Heart left ventricle (tissue), 16 donors: ENCODE data around the gene ABHD17C. TPM values are rescaled to one million over a fixed set of nuclear protein-coding genes. Genes with fewer than 3 reads are reported as not detected.
A peak's percentile ranks its signal among the peaks of the same experiment; 100 is the strongest.

ENCODE experiments used
- ATAC-seq, 4 donors: fragments of 200-7000 bp; cut with Tn5 transposase; one replicate each; pipeline ENCODE4 v1.9.1; 2020 to 2022; ENCODE audit warnings: moderate library complexity in 4 of 4, mild to moderate bottlenecking in 3 of 4, moderate number of reproducible peaks in 1 of 4
- DNase-seq, 5 donors: peaks; one replicate each; pipeline ENCODE4 v3.0.0-alpha.2; 2020
- H3K27ac ChIP-seq, 12 donors: fragments of 200-600 bp; sonication (generic) in 4 of 12; one replicate each; pipeline versions ENCODE4 v1.5.0 to v1.8.0; 2016 to 2022; ENCODE audit warnings: mild to moderate bottlenecking in 2 of 12
- H3K27me3 ChIP-seq, 9 donors: fragments of 200-600 bp; sonication (generic) in 2 of 9; one replicate each; pipeline versions ENCODE4 v1.5.1 to v1.8.0; 2016 to 2022; ENCODE audit warnings: mild to moderate bottlenecking in 3 of 9
- H3K36me3 ChIP-seq, 9 donors: fragments of 200-600 bp; sonication (generic) in 2 of 9; one replicate each; pipeline versions ENCODE4 v1.5.0 to v1.8.0; 2018 to 2022; ENCODE audit warnings: mild to moderate bottlenecking in 2 of 9
- H3K4me1 ChIP-seq, 12 donors: fragments of 200-600 bp; sonication (generic) in 4 of 12; one replicate each; pipeline versions ENCODE4 v1.5.0 to v1.8.0; 2016 to 2022; ENCODE audit warnings: mild to moderate bottlenecking in 3 of 12
- H3K4me3 ChIP-seq, 12 donors: fragments of 200-600 bp; sonication (generic) in 4 of 12; one replicate each; pipeline versions ENCODE4 v1.5.0 to v1.8.0; 2017 to 2022; ENCODE audit warnings: mild to moderate bottlenecking in 9 of 12, moderate library complexity in 4 of 12
- H3K9me3 ChIP-seq, 12 donors: fragments of 200-600 bp; sonication (generic) in 4 of 12; one replicate each; pipeline versions ENCODE4 v1.5.0 to v1.8.0; 2016 to 2022; ENCODE audit warnings: mild to moderate bottlenecking in 1 of 12
- POLR2A ChIP-seq, 2 donors: fragments of 450-650 bp; IDR thresholded peaks; one replicate each; pipeline ENCODE4 v1.6.1; 2017; ENCODE audit warnings: antibody characterized with exemption in 2 of 2, mild to moderate bottlenecking in 2 of 2, moderate library complexity in 2 of 2
- WGBS, 4 donors: extraction: QIAGEN DNeasy Blood & Tissue Kit in 2 of 4; methylation state at CpG; one replicate each; pipeline versions ENCODE4 v1.1.5 to v1.1.7; 2013 to 2018; 5-methylcytosine and 5-hydroxymethylcytosine counted together
- intact Hi-C, 10 donors: fragments of 100-400 bp; cut with DNase I; formaldehyde crosslinking; loops; one replicate each; pipeline versions ENCODE4 v1.11.1 to v1.14.2; 2022
- polyA plus RNA-seq, 2 donors: library from polyadenylated mRNA; stranded (reverse); fragments of 200-250 nt; gene quantifications; one replicate each; pipeline ENCODE4 v1.2.3, GENCODE V29; 2013
- total RNA-seq, 9 donors: library from RNA; depleted of rRNA in 2 of 9; stranded (reverse); fragments of >200 nt in 2 of 9; fragmentation: NEBNext Ultra II Directional in 3 of 9; extraction: Animal tissue kit (Norgen Biotek cat#: 25700) in 3 of 9; gene quantifications; one replicate each; pipeline versions ENCODE4 v1.1.0 to v1.2.4, GENCODE V29; 2016 to 2023
- TF ChIP-seq, protein P1 (sequence below), 12 donors: fragments of 200-600 bp; sonication (generic) in 4 of 12; IDR thresholded peaks; one replicate each; pipeline versions ENCODE4 v1.5.0 to v1.8.0; 2018 to 2022; ENCODE audit warnings: antibody characterized with exemption in 12 of 12, mild to moderate bottlenecking in 5 of 12
- donor health status: ischemic (EF 13 %, LVEDD 7.1; RV severe dilation, severe dysfunction).
- donor health status: healthy with polysubstance abuse.
- donor health status: DM: no; HTN: yes; CAD: no.
- donor health status: DM: no; HTN: no; CAD: no.
- donor health status: ischemic (EF 25% LVEDD 6.9; RV normal size, moderate dysfunction).
- donor health status: ischemic (EF 25% LVEDD 5.7; RV mildly dilated, moderate dysfunction).
- donor health status: healthy.
- donor health status: DM: yes; HTN: yes; CAD: no.
- donor health status: ischemic (EF 35%, LVEDD 5.7; RV mildly dilated, moderate dysfunction).
- donor health status: nonischemic (EF 11% LVEDD 7.7; RV severe dilation, severe dysfunction).
- donor health status: DM: yes; HTN: yes; CAD: no.
- donor health status: PGD.
- donor health status: ischemic (EF 29% LVEDD 5.4; RV normal size, mild dysfunction).
- donor health status: nonischemic (EF 23%, LVEDD 6.1; RV moderate dilation, normal function).

The ABHD17C gene
- total and polyA plus RNA-seq, 11 donors = 2.8 to 10.2 (median 5.6) TPM

DNA sequence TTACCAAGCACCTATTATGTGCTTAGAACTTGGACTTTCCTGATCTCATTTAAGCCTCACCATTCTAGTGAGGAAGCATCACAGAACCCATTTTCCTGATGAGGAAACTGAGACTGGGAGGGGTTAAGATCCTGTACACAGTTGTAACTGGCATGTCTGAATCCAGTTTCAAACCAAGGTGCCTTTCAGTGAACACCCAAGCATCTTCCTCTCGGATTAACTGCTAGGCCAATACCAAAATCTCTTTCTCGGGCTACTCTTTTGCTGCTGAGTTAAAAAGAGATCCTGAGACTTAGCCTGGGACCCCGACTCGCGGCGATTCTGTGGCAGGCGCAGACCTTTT lies 83.5 kb downstream of the ABHD17C start:
- 23 to 32% (median 27%) methylated on average over 4 to 7 of the region's 7 CpGs for WGBS, 4 donors
- no peak overlapping the region for H3K27ac ChIP-seq
- H3K27me3 ChIP-seq = peaks cover 0 to 51% (median 19%) of the 10 kb centered on the region in 9 donors
- H3K9me3 ChIP-seq = no peaks in the 10 kb centered on the region
- TF ChIP-seq, protein P1, sequence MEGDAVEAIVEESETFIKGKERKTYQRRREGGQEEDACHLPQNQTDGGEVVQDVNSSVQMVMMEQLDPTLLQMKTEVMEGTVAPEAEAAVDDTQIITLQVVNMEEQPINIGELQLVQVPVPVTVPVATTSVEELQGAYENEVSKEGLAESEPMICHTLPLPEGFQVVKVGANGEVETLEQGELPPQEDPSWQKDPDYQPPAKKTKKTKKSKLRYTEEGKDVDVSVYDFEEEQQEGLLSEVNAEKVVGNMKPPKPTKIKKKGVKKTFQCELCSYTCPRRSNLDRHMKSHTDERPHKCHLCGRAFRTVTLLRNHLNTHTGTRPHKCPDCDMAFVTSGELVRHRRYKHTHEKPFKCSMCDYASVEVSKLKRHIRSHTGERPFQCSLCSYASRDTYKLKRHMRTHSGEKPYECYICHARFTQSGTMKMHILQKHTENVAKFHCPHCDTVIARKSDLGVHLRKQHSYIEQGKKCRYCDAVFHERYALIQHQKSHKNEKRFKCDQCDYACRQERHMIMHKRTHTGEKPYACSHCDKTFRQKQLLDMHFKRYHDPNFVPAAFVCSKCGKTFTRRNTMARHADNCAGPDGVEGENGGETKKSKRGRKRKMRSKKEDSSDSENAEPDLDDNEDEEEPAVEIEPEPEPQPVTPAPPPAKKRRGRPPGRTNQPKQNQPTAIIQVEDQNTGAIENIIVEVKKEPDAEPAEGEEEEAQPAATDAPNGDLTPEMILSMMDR (IDR thresholded peaks at IDR 0.05) = no peak
- no peak for TF ChIP-seq POLR2A (IDR thresholded peaks at IDR 0.05)
- H3K36me3 ChIP-seq = no peaks in the 10 kb centered on the region
- peaks cover 2 to 49% (median 31%) of the 10 kb centered on the region in 12 donors for H3K4me1 ChIP-seq
- DNase-seq (no peak), ATAC-seq (no peak)
- intact Hi-C loops = loop anchor here in 9 of 10 donors (1.0 to 10.0 kb wide), 13 partner anchors 156 to 322 kb away; no protein-coding TSS in a partner anchor
- H3K4me3 ChIP-seq = peak overlapping the region in 11 of 12 donors; percentile 40 to 65 (median 50)

DNA sequence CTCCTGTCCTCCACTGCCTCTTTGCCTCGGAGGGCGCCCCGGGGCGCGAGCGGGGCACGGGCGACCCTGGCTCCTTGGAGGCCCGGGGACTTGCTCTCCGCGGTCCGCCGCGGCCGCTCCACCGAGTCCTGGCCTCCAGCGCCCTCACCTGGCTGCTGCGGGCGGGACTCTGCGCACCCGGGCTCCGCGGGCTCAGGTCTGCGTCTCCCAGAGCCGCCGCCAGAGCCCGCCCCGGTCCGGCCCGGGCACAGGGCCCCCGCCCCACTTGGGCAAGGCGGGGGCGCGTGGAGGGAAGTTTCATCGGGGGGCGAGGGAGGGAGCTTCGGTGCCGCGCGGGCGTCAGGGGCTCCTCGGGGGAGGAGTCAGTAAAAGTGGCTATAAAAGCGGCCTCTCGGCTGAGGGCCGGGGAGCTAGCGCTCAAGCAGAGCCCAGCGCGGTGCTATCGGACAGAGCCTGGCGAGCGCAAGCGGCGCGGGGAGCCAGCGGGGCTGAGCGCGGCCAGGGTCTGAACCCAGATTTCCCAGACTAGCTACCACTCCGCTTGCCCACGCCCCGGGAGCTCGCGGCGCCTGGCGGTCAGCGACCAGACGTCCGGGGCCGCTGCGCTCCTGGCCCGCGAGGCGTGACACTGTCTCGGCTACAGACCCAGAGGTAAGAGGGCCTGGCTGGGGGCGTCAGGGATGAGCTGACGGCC lies 84.0 kb downstream of the ABHD17C start, which contains the start of gene CEMIP:
TSS of gene CEMIP (plus strand) at position 407 of the 694 bp plus-strand sequence. CDS start 94,510 bp downstream, outside the sequence.
- peak; percentile 49 to 84 (median 69) for DNase-seq
- Histone ChIP-seq H3K27me3 (peaks cover 0 to 55% (median 19%) of the 10 kb centered on the region in 9 donors), H3K4me1 (peaks cover 2 to 49% (median 31%) of the 10 kb centered on the region in 12 donors), H3K36me3 (no peaks in the 10 kb centered on the region), H3K4me3 (peak within 1 kb of the TSS; percentile 38 to 65 (median 50)), H3K27ac (no peak within 1 kb of the TSS), H3K9me3 (no peaks in the 10 kb centered on the region)
- 1 to 3% (median 1%) methylated on average over 16 to 75 of the region's 75 CpGs for WGBS, 4 donors
- peak; percentile 38 to 90 (median 85) for ATAC-seq
- intact Hi-C loops = loop anchor here in 9 of 10 donors (1.0 to 10.0 kb wide), 13 partner anchors 157 to 322 kb away; no protein-coding TSS in a partner anchor
- no peak for TF ChIP-seq POLR2A (IDR thresholded peaks at IDR 0.05)
- TF ChIP-seq, protein P1 (IDR thresholded peaks at IDR 0.05) = peak; percentile 41 to 85 (median 71)

DNA sequence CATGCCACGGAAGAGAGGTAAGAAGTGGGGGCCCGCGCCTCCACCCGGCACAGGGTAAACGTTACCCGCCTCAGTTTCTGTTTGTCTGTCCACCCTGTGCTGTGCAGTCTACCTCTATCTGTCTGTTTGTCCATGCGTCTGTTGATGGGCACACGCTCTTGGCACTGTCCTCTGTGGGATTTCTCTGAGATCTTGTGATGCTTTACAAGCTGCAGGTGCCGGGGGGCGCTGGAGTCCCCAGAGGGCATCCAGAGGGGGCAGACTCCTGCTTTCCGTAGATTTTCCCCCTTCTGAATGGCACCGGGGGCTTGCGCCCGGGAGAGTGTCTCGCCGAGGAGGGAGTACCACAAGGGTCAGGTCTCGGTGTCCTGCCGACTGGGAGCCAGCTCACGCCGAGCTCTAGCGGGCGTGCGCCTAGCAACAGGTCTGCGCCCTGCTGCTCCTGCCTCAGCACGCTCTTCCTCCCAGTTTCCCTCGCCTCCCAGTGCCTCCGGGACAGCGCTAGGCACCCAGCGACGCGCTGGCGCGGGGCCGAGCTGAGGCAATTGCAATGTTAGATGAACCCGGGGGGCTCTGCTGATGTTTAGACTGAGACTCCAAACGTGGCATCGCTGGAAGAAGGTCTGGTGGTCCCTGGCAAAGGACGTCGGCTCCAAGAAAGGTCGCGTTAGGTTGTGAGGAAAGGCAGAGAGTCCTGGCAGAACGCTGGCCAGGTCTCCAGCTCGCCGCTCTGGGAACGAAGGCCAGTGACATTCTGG lies 84.7 kb downstream of the ABHD17C start:
- WGBS, 4 donors = 2% methylated on average over 24 to 45 of the region's 45 CpGs

More for the DNA sequence above, 84.7 kb downstream of the ABHD17C start:
- Histone ChIP-seq H3K4me1 (peaks cover 2 to 49% (median 31%) of the 10 kb centered on the region in 12 donors), H3K27ac (no peak overlapping the region), H3K9me3 (no peaks in the 10 kb centered on the region), H3K4me3 (peak overlapping the region; percentile 38 to 65 (median 50)), H3K27me3 (peaks cover 0 to 56% (median 19%) of the 10 kb centered on the region in 9 donors), H3K36me3 (no peaks in the 10 kb centered on the region)
- DNase-seq = peak in 1 of 5 donors; percentile 34
- ATAC-seq = peak; percentile 25 to 39 (median 35)
- intact Hi-C loops = loop anchor here (1.0 to 10.0 kb wide), 14 partner anchors 158 to 325 kb away; no protein-coding TSS in a partner anchor
- TF ChIP-seq POLR2A (IDR thresholded peaks at IDR 0.05) = no peak
- TF ChIP-seq, protein P1 (IDR thresholded peaks at IDR 0.05) = no peak
